Liver (tissue), 3 donors: ENCODE results near the gene STKLD1.

ENCODE experiments used
- CTCF ChIP-seq: fragments of 150-350 bp; IDR thresholded peaks from 2 replicates; pipeline ENCODE4 v1.5.1; 2017; ENCODE audit warnings: improper control_type of control experiment, low read depth, low read length; ENCODE audit not compliant: missing input control
- RAD21 ChIP-seq, 2 donors: IDR thresholded peaks; 2 replicates each; pipeline ENCODE4 v1.6.1; 2016; ENCODE audit warnings: antibody characterized with exemption in 2 of 2, mild to moderate bottlenecking in 2 of 2
- REST ChIP-seq: IDR thresholded peaks from 2 replicates; pipeline ENCODE4 v1.6.1; 2016; ENCODE audit warnings: antibody characterized with exemption, mild to moderate bottlenecking
- YY1 ChIP-seq: IDR thresholded peaks from 2 replicates; pipeline ENCODE4 v1.6.1; 2016; ENCODE audit warnings: antibody characterized with exemption, mild to moderate bottlenecking
- donor health status: healthy.
- donor health status: healthy.

- TF ChIP-seq CTCF (no peak), YY1 (no peak), REST (no peak), RAD21 (IDR thresholded peaks at IDR 0.05) (no peak)
Measured at GRCh38 chr9:133445293-133445969, 69.3 kb downstream of the STKLD1 start.
